K562 (cell line): ENCODE measurements around the gene COL26A1.

Experiments used
- POLR2AphosphoS5 ChIP-seq: IDR thresholded peaks from 2 replicates; pipeline ENCODE4 v1.6.1; 2011; ENCODE audit warnings: mild to moderate bottlenecking, low read depth, low read length, moderate library complexity; ENCODE audit not compliant: control insufficient read depth, insufficient read depth
- SMAD4 ChIP-seq: fragments of 250-450 bp; sonication (Bioruptor Pico); conservative IDR thresholded peaks from 2 replicates; pipeline ENCODE4 v1.8.0; 2021; ENCODE audit warnings: inconsistent platforms, mild to moderate bottlenecking, moderate library complexity
- TF ChIP-seq, protein P1 (sequence below), 3 experiments: IDR thresholded peaks in 2 of 3; conservative IDR thresholded peaks in 1 of 3; 2 replicates each; pipeline ENCODE4 v1.5.1; 2011 to 2012; ENCODE audit warnings: low read length in 3 of 3, mild to moderate bottlenecking in 3 of 3, control low read depth in 2 of 3, improper control_type of control experiment in 1 of 3, inconsistent platforms in 1 of 3, low read depth in 1 of 3, mixed read lengths in 1 of 3, moderate library complexity in 1 of 3; ENCODE audit not compliant: insufficient read depth in 2 of 3

DNA sequence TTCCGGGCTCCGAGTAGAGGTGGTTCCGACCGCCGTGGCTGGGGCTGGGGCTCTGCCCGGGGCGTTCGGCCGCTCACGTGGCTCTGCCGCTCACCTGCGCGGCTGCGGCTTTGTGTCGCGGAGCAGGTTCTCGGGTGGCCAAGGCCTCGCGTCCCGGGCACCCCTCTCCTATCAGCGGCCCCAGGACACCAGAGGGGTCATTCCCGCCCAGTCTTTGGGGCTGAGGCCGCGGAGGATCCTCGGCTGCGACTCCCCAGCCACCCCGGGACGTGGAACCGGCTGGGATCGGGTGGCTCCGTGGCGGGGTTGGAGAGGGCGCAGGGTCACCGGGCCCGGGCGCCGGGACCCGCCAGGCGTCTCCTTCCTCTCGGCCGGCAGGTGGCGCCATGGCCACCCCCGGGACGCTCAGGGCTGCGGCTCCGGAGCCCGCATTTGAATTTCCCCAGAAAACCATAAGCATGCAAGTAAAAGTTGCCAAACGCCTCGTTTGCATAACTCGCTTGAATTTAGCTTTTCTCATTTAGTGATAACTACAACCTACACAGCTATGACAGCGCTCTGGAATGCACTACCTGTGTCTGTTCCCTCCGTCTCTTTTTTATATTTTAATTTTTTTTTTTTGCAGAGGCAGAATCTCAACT, 1.2 kb downstream of the COL26A1 start:
- TF ChIP-seq POLR2AphosphoS5 (no peak), SMAD4 (0 out of 2 replicates have a peak, but pooled peaks have one; percentile 33)
- TF ChIP-seq, protein P1, sequence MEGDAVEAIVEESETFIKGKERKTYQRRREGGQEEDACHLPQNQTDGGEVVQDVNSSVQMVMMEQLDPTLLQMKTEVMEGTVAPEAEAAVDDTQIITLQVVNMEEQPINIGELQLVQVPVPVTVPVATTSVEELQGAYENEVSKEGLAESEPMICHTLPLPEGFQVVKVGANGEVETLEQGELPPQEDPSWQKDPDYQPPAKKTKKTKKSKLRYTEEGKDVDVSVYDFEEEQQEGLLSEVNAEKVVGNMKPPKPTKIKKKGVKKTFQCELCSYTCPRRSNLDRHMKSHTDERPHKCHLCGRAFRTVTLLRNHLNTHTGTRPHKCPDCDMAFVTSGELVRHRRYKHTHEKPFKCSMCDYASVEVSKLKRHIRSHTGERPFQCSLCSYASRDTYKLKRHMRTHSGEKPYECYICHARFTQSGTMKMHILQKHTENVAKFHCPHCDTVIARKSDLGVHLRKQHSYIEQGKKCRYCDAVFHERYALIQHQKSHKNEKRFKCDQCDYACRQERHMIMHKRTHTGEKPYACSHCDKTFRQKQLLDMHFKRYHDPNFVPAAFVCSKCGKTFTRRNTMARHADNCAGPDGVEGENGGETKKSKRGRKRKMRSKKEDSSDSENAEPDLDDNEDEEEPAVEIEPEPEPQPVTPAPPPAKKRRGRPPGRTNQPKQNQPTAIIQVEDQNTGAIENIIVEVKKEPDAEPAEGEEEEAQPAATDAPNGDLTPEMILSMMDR (IDR thresholded peaks at IDR 0.05 in 2 of 3, conservative IDR thresholded peaks at IDR 0.05 in 1 of 3; ENCODE audit: insufficient read depth in 2 of 3, low read depth in 1 of 3, low read length in 3 of 3): peak; percentile 84 to 94 (median 84)
